ENCODE data around the gene PPM1M. TPM values are rescaled to one million over a fixed set of nuclear protein-coding genes. Genes with fewer than 3 reads are reported as not detected.

The PPM1M gene
- total and polyA plus RNA-seq, 2 donors from 2014 or later: 23.2 to 32.5 TPM

GRCh38 chr3:52254608-52255007 is 9.0 kb downstream of the PPM1M start:
- Histone ChIP-seq H3K9me3 (ENCODE audit: control insufficient read depth in 2 of 3, insufficient read depth in 1 of 3, low read length in 3 of 3) (no peaks in the 10 kb centered on the region), H3K27me3 (ENCODE audit: control insufficient read depth, insufficient read depth, low read length) (no peaks in the 10 kb centered on the region), H3K9ac (ENCODE audit: low read length in 3 of 3) (no peak overlapping the region), H3K36me3 (ENCODE audit: control insufficient read depth in 2 of 3, insufficient read depth in 3 of 3, low read length in 3 of 3) (peaks cover 27 to 53% (median 43%) of the 10 kb centered on the region in 3 donors), H3K27ac (ENCODE audit: low read depth in 2 of 2, low read length in 2 of 2) (no peak overlapping the region), H3K4me1 (ENCODE audit: control insufficient read depth in 2 of 3, insufficient read depth in 2 of 3, low read depth in 1 of 3, low read length in 3 of 3) (peaks cover 0 to 20% (median 16%) of the 10 kb centered on the region in 3 donors), H3K4me3 (ENCODE audit: low read length in 3 of 3) (no peak overlapping the region)
- no peak for TF ChIP-seq CTCF (IDR thresholded peaks at IDR 0.05; ENCODE audit: borderline replicate concordance, extremely low read depth, insufficient read depth)
- intact Hi-C loops (cut with DNase I): no loop called here
- no peak for DNase-seq
- FAIRE-seq: no peak

DNA sequence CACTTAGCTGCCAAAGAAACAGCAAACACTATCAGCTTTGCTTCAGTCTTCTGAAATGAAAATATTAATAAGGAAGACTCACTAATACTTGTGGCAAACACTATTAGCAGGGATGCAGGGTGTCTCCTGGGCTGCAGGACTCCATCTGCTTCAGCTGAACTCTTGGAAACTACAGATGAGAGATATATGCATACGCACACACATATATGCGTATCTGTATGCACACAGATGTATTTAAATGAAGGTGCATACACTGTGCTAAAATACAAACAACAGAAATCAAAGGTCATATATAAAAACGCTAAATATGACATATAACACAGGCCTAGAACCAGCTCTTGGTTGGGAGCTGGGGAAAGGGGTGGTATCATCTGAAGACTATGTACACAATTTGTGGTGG is 10.6 kb downstream of the PPM1M start:
- TF ChIP-seq CTCF (IDR thresholded peaks at IDR 0.05; ENCODE audit: borderline replicate concordance, extremely low read depth, insufficient read depth): no peak
- Histone ChIP-seq H3K9ac (ENCODE audit: low read length in 3 of 3) (no peak overlapping the region), H3K36me3 (ENCODE audit: control insufficient read depth in 2 of 3, insufficient read depth in 3 of 3, low read length in 3 of 3) (peaks cover 29 to 67% (median 50%) of the 10 kb centered on the region in 3 donors), H3K9me3 (ENCODE audit: control insufficient read depth in 2 of 3, insufficient read depth in 1 of 3, low read length in 3 of 3) (no peaks in the 10 kb centered on the region), H3K27me3 (ENCODE audit: control insufficient read depth, insufficient read depth, low read length) (no peaks in the 10 kb centered on the region), H3K4me3 (ENCODE audit: low read length in 3 of 3) (no peak overlapping the region), H3K27ac (ENCODE audit: low read depth in 2 of 2, low read length in 2 of 2) (no peak overlapping the region), H3K4me1 (ENCODE audit: control insufficient read depth in 2 of 3, insufficient read depth in 2 of 3, low read depth in 1 of 3, low read length in 3 of 3) (peaks cover 0 to 20% (median 16%) of the 10 kb centered on the region in 3 donors)
- no peak for DNase-seq
- no peak for FAIRE-seq
- intact Hi-C loops (cut with DNase I): no loop called here

DNA sequence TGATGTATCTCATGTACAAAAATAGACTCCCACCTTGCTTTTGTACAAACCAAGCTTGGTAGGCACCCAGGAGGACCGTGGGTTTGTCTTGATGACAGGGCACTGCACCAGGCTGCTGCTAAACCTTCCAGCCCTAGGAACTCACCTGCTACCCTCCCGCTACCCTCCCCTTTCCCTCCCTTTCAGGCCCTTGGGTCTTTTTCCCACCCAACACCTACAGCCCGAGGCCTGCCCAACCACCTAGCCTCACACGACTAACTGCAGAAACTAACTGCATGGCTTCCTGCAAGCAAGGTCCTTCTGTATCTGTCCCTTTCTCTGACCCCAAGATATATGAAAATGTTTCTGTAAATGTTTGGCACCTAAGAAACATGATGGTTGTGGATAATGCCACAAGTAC is 11.1 kb downstream of the PPM1M start:
- no peak overlapping the region for H3K27ac ChIP-seq (ENCODE audit: low read depth in 2 of 2, low read length in 2 of 2)
- FAIRE-seq (no peak), DNase-seq (no peak)
- no peaks in the 10 kb centered on the region for H3K27me3 ChIP-seq (ENCODE audit: control insufficient read depth, insufficient read depth, low read length)
- peaks cover 0 to 20% (median 16%) of the 10 kb centered on the region in 3 donors for H3K4me1 ChIP-seq (ENCODE audit: control insufficient read depth in 2 of 3, insufficient read depth in 2 of 3, low read depth in 1 of 3, low read length in 3 of 3)
- H3K36me3 ChIP-seq (ENCODE audit: control insufficient read depth in 2 of 3, insufficient read depth in 3 of 3, low read length in 3 of 3): peaks cover 30 to 64% (median 51%) of the 10 kb centered on the region in 3 donors
- no peaks in the 10 kb centered on the region for H3K9me3 ChIP-seq (ENCODE audit: control insufficient read depth in 2 of 3, insufficient read depth in 1 of 3, low read length in 3 of 3)
- intact Hi-C loops (cut with DNase I): no loop called here
- H3K4me3 ChIP-seq (ENCODE audit: low read length in 3 of 3): no peak overlapping the region
- H3K9ac ChIP-seq (ENCODE audit: low read length in 3 of 3): no peak overlapping the region
- no peak for TF ChIP-seq CTCF (IDR thresholded peaks at IDR 0.05; ENCODE audit: borderline replicate concordance, extremely low read depth, insufficient read depth)

DNA sequence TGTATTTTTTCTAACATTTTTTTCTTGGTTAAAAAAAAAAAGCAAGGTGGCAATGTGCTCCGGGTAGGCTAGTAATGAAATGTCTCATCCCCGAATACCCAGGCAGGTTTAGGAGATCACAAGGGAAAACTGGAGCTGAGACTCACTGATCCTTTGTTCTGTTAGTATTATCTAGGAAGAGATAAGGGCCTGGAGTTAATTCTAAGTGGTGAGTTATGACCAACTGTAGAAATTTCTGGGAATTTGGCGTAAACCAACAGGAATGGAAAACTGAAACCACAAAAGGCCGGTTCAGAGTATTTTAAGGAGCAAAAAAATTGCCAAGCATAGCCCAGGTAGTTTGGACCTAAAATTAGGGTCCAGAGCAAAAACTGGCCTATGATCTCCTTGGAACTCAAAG is 12.4 kb downstream of the PPM1M start:
- no peak overlapping the region for H3K27ac ChIP-seq (ENCODE audit: low read depth in 2 of 2, low read length in 2 of 2)
- H3K9me3 ChIP-seq (ENCODE audit: control insufficient read depth in 2 of 3, insufficient read depth in 1 of 3, low read length in 3 of 3): no peaks in the 10 kb centered on the region

More for the DNA sequence above, 12.4 kb downstream of the PPM1M start:
- Histone ChIP-seq H3K9ac (ENCODE audit: low read length in 3 of 3) (no peak overlapping the region), H3K27me3 (ENCODE audit: control insufficient read depth, insufficient read depth, low read length) (no peaks in the 10 kb centered on the region), H3K36me3 (ENCODE audit: control insufficient read depth in 2 of 3, insufficient read depth in 3 of 3, low read length in 3 of 3) (peaks cover 34 to 72% (median 62%) of the 10 kb centered on the region in 3 donors), H3K4me3 (ENCODE audit: low read length in 3 of 3) (no peak overlapping the region), H3K4me1 (ENCODE audit: control insufficient read depth in 2 of 3, insufficient read depth in 2 of 3, low read depth in 1 of 3, low read length in 3 of 3) (peaks cover 0 to 20% (median 16%) of the 10 kb centered on the region in 3 donors)
- FAIRE-seq (no peak), DNase-seq (no peak)
- intact Hi-C loops (cut with DNase I): no loop called here
- TF ChIP-seq CTCF (IDR thresholded peaks at IDR 0.05; ENCODE audit: borderline replicate concordance, extremely low read depth, insufficient read depth): no peak
